Neural progenitor cell (in vitro differentiated cells): ENCODE results near the gene NOG. TPM values are rescaled to one million over a fixed set of nuclear protein-coding genes. Genes with fewer than 3 reads are reported as not detected.

Source experiments
- DNase-seq: peaks from one replicate; pipeline ENCODE4 v3.0.0-alpha.2; 2016; ENCODE audit warnings: low spot score
- H2AFZ ChIP-seq: fragments of 200-600 bp; sonication (generic); replicated peaks from 2 replicates; pipeline ENCODE4 v1.6.1; 2016; ENCODE audit warnings: antibody characterized with exemption
- H3F3A ChIP-seq: fragments of 200-600 bp; sonication (generic); 2 replicates; pipeline ENCODE4 v1.6.1; 2016; ENCODE audit warnings: antibody characterized with exemption, low read depth
- H3K27ac ChIP-seq: fragments of 200-600 bp; sonication (generic); 2 replicates; pipeline ENCODE4 v1.5.1; 2016; ENCODE audit warnings: mild to moderate bottlenecking
- H3K27me3 ChIP-seq: fragments of 200-600 bp; sonication (generic); 2 replicates; pipeline ENCODE4 v1.6.1; 2016; ENCODE audit warnings: mild to moderate bottlenecking, moderate library complexity
- H3K36me3 ChIP-seq: fragments of 200-600 bp; sonication (generic); 2 replicates; pipeline ENCODE4 v1.5.1; 2016
- H3K4me1 ChIP-seq: fragments of 200-600 bp; sonication (generic); 2 replicates; pipeline ENCODE4 v1.6.1; 2016; ENCODE audit warnings: mixed run types
- H3K4me2 ChIP-seq: fragments of 200-600 bp; sonication (generic); 2 replicates; pipeline ENCODE4 v1.6.1; 2016
- H3K4me3 ChIP-seq: fragments of 200-600 bp; sonication (generic); 2 replicates; pipeline ENCODE4 v1.5.1; 2016
- H3K79me2 ChIP-seq: fragments of 200-600 bp; sonication (generic); 2 replicates; pipeline ENCODE4 v1.6.1; 2016; ENCODE audit warnings: low read depth
- H3K9ac ChIP-seq: fragments of 200-600 bp; sonication (generic); 2 replicates; pipeline ENCODE4 v1.6.1; 2016
- H3K9me3 ChIP-seq: fragments of 200-600 bp; sonication (generic); 2 replicates; pipeline ENCODE4 v1.5.1; 2016; ENCODE audit warnings: low read depth
- H4K20me1 ChIP-seq: fragments of 200-600 bp; sonication (generic); 2 replicates; pipeline ENCODE4 v1.6.1; 2016; ENCODE audit warnings: low read depth
- H3K27ac Mint-ChIP-seq: 3 replicates; pipeline ENCODE4 v1.8.0; 2021; ENCODE audit warnings: mixed read lengths
- H3K27me3 Mint-ChIP-seq: 2 replicates; pipeline ENCODE4 v1.8.0; 2022; ENCODE audit warnings: low read depth, mild to moderate bottlenecking, inconsistent platforms, moderate library complexity, mixed read lengths; ENCODE audit not compliant: insufficient read depth
- H3K36me3 Mint-ChIP-seq: 3 replicates; pipeline ENCODE4 v1.8.0; 2021; ENCODE audit warnings: mixed read lengths
- H3K4me1 Mint-ChIP-seq: 3 replicates; pipeline ENCODE4 v1.8.0; 2021; ENCODE audit warnings: mixed read lengths
- H3K4me3 Mint-ChIP-seq: 3 replicates; pipeline ENCODE4 v1.8.0; 2021; ENCODE audit warnings: mild to moderate bottlenecking, moderate library complexity, mixed read lengths
- H3K9me3 Mint-ChIP-seq: 3 replicates; pipeline ENCODE4 v1.8.0; 2020; ENCODE audit warnings: mixed read lengths
- CTCF ChIP-seq: fragments of 200-600 bp; sonication (generic); IDR thresholded peaks from 2 replicates; pipeline ENCODE4 v1.5.1; 2017; ENCODE audit warnings: antibody characterized with exemption, mild to moderate bottlenecking
- EZH2 ChIP-seq: fragments of 200-600 bp; sonication (generic); IDR thresholded peaks from 2 replicates; pipeline ENCODE4 v1.6.1; 2017; ENCODE audit warnings: antibody characterized with exemption, mild to moderate bottlenecking, moderate library complexity
- EZH2phosphoT487 ChIP-seq: fragments of 200-600 bp; sonication (generic); IDR thresholded peaks from 2 replicates; pipeline ENCODE4 v1.6.1; 2017; ENCODE audit warnings: antibody characterized with exemption
- total RNA-seq: library from RNA; depleted of rRNA; stranded (reverse); fragments of >200 nt; gene quantifications from 2 replicates; pipeline ENCODE4 v1.2.3, GENCODE V29; 2015; ENCODE audit warnings: low replicate concordance

NOG gene
- total RNA-seq, result 0.34 and 2.4 TPM in 2 replicates

DNA sequence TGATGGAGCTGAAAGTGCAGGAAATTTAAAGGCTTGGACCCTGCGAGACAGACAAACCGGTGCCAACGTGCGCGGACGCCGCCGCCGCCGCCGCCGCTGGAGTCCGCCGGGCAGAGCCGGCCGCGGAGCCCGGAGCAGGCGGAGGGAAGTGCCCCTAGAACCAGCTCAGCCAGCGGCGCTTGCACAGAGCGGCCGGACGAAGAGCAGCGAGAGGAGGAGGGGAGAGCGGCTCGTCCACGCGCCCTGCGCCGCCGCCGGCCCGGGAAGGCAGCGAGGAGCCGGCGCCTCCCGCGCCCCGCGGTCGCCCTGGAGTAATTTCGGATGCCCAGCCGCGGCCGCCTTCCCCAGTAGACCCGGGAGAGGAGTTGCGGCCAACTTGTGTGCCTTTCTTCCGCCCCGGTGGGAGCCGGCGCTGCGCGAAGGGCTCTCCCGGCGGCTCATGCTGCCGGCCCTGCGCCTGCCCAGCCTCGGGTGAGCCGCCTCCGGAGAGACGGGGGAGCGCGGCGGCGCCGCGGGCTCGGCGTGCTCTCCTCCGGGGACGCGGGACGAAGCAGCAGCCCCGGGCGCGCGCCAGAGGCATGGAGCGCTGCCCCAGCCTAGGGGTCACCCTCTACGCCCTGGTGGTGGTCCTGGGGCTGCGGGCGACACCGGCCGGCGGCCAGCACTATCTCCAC, at the start of gene NOG:
TSS of gene NOG (plus strand) at position 54 of the 674 bp plus-strand sequence. CDS start at position 579, 525 bp downstream.
- Mint-ChIP-seq H3K9me3 (peaks cover 2% of the 10 kb centered on the region), H3K36me3 (no peaks in the 10 kb centered on the region), H3K27ac (peak within 1 kb of the TSS; percentile 17), H3K4me1 (peaks cover 24% of the 10 kb centered on the region), H3K4me3 (peak within 1 kb of the TSS; percentile 93), H3K27me3 (peaks cover 6% of the 10 kb centered on the region)
- Histone ChIP-seq H3K36me3 (no peaks in the 10 kb centered on the region), H2AFZ (peak within 1 kb of the TSS; percentile 80), H3F3A (peaks cover 48% of the 10 kb centered on the region), H4K20me1 (peaks cover 19% of the 10 kb centered on the region), H3K9me3 (no peaks in the 10 kb centered on the region), H3K79me2 (no peaks in the 10 kb centered on the region), H3K27me3 (peaks cover 82% of the 10 kb centered on the region), H3K9ac (no peak within 1 kb of the TSS), H3K4me3 (peak within 1 kb of the TSS; percentile 71), H3K27ac (no peak within 1 kb of the TSS), H3K4me1 (peaks cover 30% of the 10 kb centered on the region), H3K4me2 (peak within 1 kb of the TSS; percentile 95)
- peak; percentile 14 for TF ChIP-seq CTCF
- no peak for TF ChIP-seq EZH2
- TF ChIP-seq EZH2phosphoT487, result no peak
- peak; percentile 87 for DNase-seq

DNA sequence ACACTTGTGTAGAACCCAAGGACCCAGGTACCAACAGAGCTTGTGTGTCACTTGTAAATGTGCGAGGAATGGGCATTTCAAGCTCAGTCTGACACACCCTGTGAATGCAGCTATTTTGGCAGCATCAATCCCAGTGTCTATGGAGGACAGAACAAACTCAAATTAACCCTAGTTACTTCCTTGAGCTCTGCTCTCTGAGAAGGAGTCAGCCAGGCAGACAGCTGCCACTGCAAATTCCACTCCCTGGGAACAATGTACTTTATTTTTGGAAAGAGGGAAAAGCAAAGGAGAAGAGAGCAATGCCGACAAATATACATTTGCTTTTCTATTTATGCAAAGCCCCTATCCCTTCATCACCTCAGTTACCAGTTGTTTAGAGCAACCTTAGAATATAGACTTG, 48.4 kb upstream of the NOG start:
- H3K4me2 ChIP-seq, result peak overlapping the region; percentile 12
- Mint-ChIP-seq H3K4me1 (peaks cover 6% of the 10 kb centered on the region), H3K9me3 (no peaks in the 10 kb centered on the region), H3K36me3 (no peaks in the 10 kb centered on the region), H3K4me3 (no peak overlapping the region), H3K27me3 (no peaks in the 10 kb centered on the region), H3K27ac (no peak overlapping the region)
- DNase-seq, result no peak
- peaks cover 7% of the 10 kb centered on the region for H3F3A ChIP-seq
- no peaks in the 10 kb centered on the region for H3K27me3 ChIP-seq
- no peaks in the 10 kb centered on the region for H3K79me2 ChIP-seq
- no peaks in the 10 kb centered on the region for H3K9me3 ChIP-seq
- peaks cover 17% of the 10 kb centered on the region for H3K4me1 ChIP-seq
- H3K36me3 ChIP-seq, result no peaks in the 10 kb centered on the region
- no peaks in the 10 kb centered on the region for H4K20me1 ChIP-seq
- no peak overlapping the region for H3K9ac ChIP-seq
- H3K27ac ChIP-seq, result no peak overlapping the region
- TF ChIP-seq EZH2, result no peak
- no peak for TF ChIP-seq CTCF
- no peak for TF ChIP-seq EZH2phosphoT487
- no peak overlapping the region for H3K4me3 ChIP-seq
- peak overlapping the region; percentile 46 for H2AFZ ChIP-seq

DNA sequence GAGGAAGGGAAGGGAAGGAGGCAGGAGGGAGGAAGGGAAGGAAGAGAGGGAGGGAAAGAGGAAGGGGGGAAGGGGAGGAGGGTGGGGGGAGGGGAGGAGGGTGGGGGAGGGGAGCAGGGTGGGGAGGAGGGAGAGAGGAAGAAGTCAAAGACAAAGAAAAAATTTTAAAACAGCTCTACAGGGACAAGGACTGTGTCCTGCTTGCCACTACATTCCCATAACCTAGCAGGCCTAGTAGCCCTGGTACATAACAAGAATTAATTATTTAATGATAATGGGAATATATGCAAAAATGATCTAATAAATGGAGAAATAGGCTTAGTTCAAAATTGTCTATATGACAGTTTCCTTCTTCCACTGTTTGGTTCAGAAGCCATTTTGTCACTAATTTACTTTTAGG, 47.6 kb upstream of the NOG start:
- Mint-ChIP-seq H3K4me1 (peaks cover 6% of the 10 kb centered on the region), H3K36me3 (no peaks in the 10 kb centered on the region), H3K27ac (no peak overlapping the region), H3K4me3 (no peak overlapping the region), H3K27me3 (no peaks in the 10 kb centered on the region), H3K9me3 (no peaks in the 10 kb centered on the region)
- no peak for DNase-seq
- Histone ChIP-seq H3K9me3 (no peaks in the 10 kb centered on the region), H3K27me3 (no peaks in the 10 kb centered on the region), H3K36me3 (no peaks in the 10 kb centered on the region), H3K4me3 (no peak overlapping the region), H3K79me2 (no peaks in the 10 kb centered on the region), H3K27ac (no peak overlapping the region), H3K4me1 (peaks cover 17% of the 10 kb centered on the region), H3K9ac (no peak overlapping the region), H3F3A (peaks cover 7% of the 10 kb centered on the region), H3K4me2 (no peak overlapping the region), H2AFZ (no peak overlapping the region), H4K20me1 (no peaks in the 10 kb centered on the region)
- no peak for TF ChIP-seq EZH2phosphoT487
- TF ChIP-seq EZH2, result no peak
- no peak for TF ChIP-seq CTCF
